ENCODE measurements around the gene OR52E8. TPM values are rescaled to one million over a fixed set of nuclear protein-coding genes. Genes with fewer than 3 reads are reported as not detected.

Gene OR52E8
- total and polyA plus RNA-seq, 10 of the 15 experiments (the other 5 are each of a cell fraction or from before 2014, with no cell fraction given) = not detected

DNA sequence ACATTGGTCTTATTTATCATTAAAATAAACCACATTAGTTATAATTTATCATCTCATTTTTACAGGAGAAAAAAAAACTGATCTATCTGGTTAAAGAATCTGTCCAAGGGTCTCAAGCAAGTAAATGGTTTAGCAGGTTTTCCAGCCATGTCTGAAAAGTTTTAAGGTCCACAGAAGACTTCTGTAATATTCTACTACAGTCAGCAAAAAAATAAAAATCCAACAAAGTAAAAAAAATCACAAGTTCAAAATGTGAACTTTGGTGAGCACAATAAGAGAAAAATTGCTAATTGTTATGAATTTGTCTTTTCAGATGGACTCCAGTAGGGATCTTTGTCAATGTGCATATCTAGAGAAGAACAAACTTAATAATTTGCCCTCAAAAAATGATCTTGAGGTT is 24.3 kb upstream of the OR52E8 start:
- Histone ChIP-seq H3K36me3 (ENCODE audit: control insufficient read depth in 2 of 2, insufficient read depth in 2 of 2, low read length in 1 of 2) (no peaks in the 10 kb centered on the region), H2AFZ (ENCODE audit: control insufficient read depth, low read depth, low read length) (no peak overlapping the region), H3K4me1 (ENCODE audit: control insufficient read depth, insufficient read depth, low read length) (no peaks in the 10 kb centered on the region), H4K20me1 (ENCODE audit: control insufficient read depth, insufficient read depth) (no peaks in the 10 kb centered on the region), H3K4me2 (ENCODE audit: control insufficient read depth, insufficient read depth) (no peak overlapping the region), H3K79me2 (ENCODE audit: control insufficient read depth, insufficient read depth, low read length) (no peaks in the 10 kb centered on the region), H3K27me3 (replicated peaks in 1 of 2; ENCODE audit: control insufficient read depth in 2 of 2, insufficient read depth in 2 of 2, low read length in 1 of 2) (no peaks in the 10 kb centered on the region; a peak in 1 of 4 replicates), H3K9ac (ENCODE audit: control insufficient read depth, insufficient read depth, low read length) (no peak overlapping the region), H3K9me3 (replicated peaks; ENCODE audit: control insufficient read depth, insufficient read depth, low read length) (no peaks in the 10 kb centered on the region), H3K4me3 (no peak overlapping the region), H3K27ac (ENCODE audit: control insufficient read depth, insufficient read depth) (no peak overlapping the region)
- ChIA-PET CTCF (interaction anchor here (1.1 to 1.3 kb wide), 2 partner anchors 9 to 14 kb away, joined by 3 to 5 read pairs; no protein-coding TSS in a partner anchor), POLR2A (no interaction called here), RAD21 (ENCODE audit: unreplicated experiment) (no interaction called here), SMC1A (ENCODE audit: uncharacterized antibody, unreplicated experiment) (no interaction called here)
- in situ Hi-C loops (cut with MboI) = no loop called here
- ATAC-seq (no peak), FAIRE-seq (no peak), DNase-seq (ENCODE audit: low read depth, low spot score) (no peak)
- intact Hi-C loops (cut with micrococcal nuclease; ENCODE audit: unreplicated experiment) = loop anchor here (10.0 kb wide), 1 partner anchor 433 kb away; no protein-coding TSS in a partner anchor
- BruUV-seq (replicated peaks) = no TSS peak
- TF ChIP-seq PAX5 (IDR thresholded peaks at IDR 0.05; ENCODE audit: borderline replicate concordance, low read depth, low read length) = no peak
- no peak for TF ChIP-seq RB1 (IDR thresholded peaks at IDR 0.05; ENCODE audit: borderline replicate concordance)
- TF ChIP-seq, protein P1, sequence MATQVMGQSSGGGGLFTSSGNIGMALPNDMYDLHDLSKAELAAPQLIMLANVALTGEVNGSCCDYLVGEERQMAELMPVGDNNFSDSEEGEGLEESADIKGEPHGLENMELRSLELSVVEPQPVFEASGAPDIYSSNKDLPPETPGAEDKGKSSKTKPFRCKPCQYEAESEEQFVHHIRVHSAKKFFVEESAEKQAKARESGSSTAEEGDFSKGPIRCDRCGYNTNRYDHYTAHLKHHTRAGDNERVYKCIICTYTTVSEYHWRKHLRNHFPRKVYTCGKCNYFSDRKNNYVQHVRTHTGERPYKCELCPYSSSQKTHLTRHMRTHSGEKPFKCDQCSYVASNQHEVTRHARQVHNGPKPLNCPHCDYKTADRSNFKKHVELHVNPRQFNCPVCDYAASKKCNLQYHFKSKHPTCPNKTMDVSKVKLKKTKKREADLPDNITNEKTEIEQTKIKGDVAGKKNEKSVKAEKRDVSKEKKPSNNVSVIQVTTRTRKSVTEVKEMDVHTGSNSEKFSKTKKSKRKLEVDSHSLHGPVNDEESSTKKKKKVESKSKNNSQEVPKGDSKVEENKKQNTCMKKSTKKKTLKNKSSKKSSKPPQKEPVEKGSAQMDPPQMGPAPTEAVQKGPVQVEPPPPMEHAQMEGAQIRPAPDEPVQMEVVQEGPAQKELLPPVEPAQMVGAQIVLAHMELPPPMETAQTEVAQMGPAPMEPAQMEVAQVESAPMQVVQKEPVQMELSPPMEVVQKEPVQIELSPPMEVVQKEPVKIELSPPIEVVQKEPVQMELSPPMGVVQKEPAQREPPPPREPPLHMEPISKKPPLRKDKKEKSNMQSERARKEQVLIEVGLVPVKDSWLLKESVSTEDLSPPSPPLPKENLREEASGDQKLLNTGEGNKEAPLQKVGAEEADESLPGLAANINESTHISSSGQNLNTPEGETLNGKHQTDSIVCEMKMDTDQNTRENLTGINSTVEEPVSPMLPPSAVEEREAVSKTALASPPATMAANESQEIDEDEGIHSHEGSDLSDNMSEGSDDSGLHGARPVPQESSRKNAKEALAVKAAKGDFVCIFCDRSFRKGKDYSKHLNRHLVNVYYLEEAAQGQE (IDR thresholded peaks at IDR 0.05; ENCODE audit: low read depth, low read length) = no peak
- TF ChIP-seq, protein P2, sequence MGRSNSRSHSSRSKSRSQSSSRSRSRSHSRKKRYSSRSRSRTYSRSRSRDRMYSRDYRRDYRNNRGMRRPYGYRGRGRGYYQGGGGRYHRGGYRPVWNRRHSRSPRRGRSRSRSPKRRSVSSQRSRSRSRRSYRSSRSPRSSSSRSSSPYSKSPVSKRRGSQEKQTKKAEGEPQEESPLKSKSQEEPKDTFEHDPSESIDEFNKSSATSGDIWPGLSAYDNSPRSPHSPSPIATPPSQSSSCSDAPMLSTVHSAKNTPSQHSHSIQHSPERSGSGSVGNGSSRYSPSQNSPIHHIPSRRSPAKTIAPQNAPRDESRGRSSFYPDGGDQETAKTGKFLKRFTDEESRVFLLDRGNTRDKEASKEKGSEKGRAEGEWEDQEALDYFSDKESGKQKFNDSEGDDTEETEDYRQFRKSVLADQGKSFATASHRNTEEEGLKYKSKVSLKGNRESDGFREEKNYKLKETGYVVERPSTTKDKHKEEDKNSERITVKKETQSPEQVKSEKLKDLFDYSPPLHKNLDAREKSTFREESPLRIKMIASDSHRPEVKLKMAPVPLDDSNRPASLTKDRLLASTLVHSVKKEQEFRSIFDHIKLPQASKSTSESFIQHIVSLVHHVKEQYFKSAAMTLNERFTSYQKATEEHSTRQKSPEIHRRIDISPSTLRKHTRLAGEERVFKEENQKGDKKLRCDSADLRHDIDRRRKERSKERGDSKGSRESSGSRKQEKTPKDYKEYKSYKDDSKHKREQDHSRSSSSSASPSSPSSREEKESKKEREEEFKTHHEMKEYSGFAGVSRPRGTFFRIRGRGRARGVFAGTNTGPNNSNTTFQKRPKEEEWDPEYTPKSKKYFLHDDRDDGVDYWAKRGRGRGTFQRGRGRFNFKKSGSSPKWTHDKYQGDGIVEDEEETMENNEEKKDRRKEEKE (IDR thresholded peaks at IDR 0.05) = no peak
- no peak for TF ChIP-seq PML (IDR thresholded peaks at IDR 0.05; ENCODE audit: low read length)
- no peak for TF ChIP-seq MYB (IDR thresholded peaks at IDR 0.05; ENCODE audit: borderline replicate concordance, low read depth, low read length)
- no peak for TF ChIP-seq EZH2 (IDR thresholded peaks at IDR 0.05; ENCODE audit: borderline replicate concordance, control insufficient read depth, low read depth, low read length)
- TF ChIP-seq TCF12 (IDR thresholded peaks at IDR 0.05; ENCODE audit: low read depth, low read length) = no peak
- TF ChIP-seq FOXK2 (IDR thresholded peaks at IDR 0.05) = no peak
- TF ChIP-seq, protein P3, sequence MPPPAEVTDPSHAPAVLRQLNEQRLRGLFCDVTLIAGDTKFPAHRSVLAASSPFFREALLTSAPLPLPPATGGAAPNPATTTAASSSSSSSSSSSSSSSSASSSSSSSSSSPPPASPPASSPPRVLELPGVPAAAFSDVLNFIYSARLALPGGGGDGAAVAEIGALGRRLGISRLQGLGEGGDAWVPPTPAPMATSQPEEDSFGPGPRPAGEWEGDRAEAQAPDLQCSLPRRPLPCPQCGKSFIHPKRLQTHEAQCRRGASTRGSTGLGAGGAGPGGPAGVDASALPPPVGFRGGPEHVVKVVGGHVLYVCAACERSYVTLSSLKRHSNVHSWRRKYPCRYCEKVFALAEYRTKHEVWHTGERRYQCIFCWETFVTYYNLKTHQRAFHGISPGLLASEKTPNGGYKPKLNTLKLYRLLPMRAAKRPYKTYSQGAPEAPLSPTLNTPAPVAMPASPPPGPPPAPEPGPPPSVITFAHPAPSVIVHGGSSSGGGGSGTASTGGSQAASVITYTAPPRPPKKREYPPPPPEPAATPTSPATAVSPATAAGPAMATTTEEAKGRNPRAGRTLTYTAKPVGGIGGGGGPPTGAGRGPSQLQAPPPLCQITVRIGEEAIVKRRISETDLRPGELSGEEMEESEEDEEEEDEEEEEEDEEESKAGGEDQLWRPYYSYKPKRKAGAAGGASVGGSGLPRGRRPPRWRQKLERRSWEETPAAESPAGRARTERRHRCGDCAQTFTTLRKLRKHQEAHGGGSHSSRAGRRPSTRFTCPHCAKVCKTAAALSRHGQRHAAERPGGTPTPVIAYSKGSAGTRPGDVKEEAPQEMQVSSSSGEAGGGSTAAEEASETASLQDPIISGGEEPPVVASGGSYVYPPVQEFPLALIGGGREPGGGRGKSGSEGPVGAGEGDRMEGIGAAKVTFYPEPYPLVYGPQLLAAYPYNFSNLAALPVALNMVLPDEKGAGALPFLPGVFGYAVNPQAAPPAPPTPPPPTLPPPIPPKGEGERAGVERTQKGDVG (CRISPR knock-in tag; IDR thresholded peaks at IDR 0.05) = no peak
- no peak for TF ChIP-seq JUNB (IDR thresholded peaks at IDR 0.05)
- no peak for TF ChIP-seq ZNF207 (IDR thresholded peaks at IDR 0.05; ENCODE audit: borderline replicate concordance)
- no peak for TF ChIP-seq ZBED1 (IDR thresholded peaks at IDR 0.05; ENCODE audit: borderline replicate concordance)
- no peak for TF ChIP-seq FOXM1 (IDR thresholded peaks at IDR 0.05; ENCODE audit: low read depth, low read length)
- TF ChIP-seq NR2C1 (IDR thresholded peaks at IDR 0.05) = no peak
- no peak for TF ChIP-seq USF2 (IDR thresholded peaks at IDR 0.05; ENCODE audit: borderline replicate concordance, low read depth, low read length)

All from GM12878 (cell line).